Right cardiac atrium (tissue), 5 donors: ENCODE data around the gene SPECC1. TPM values are rescaled to one million over a fixed set of nuclear protein-coding genes. Genes with fewer than 3 reads are reported as not detected.
A peak's percentile ranks its signal among the peaks of the same experiment; 100 is the strongest.
"Not testable (repeated sequence)": the region's sequence is repeated elsewhere in the genome, so short reads cannot be mapped to it uniquely, and the experiment has no call there.

Experiments
- ATAC-seq, 2 donors: fragments of 200-7000 bp; cut with Tn5 transposase; one replicate each; pipeline versions ENCODE4 v1.8.0 to v1.9.1; 2020; ENCODE audit warnings: moderate library complexity in 2 of 2, mild to moderate bottlenecking in 1 of 2
- DNase-seq, 3 donors: peaks; one replicate each; pipeline ENCODE4 v3.0.0-alpha.2; 2020
- H3K27ac ChIP-seq: one replicate; pipeline ENCODE4 v1.5.1; 2013; ENCODE audit warnings: mild to moderate bottlenecking, low read length, control low read depth, moderate library complexity
- H3K27me3 ChIP-seq: one replicate; pipeline ENCODE4 v1.6.1; 2013; ENCODE audit not compliant: control insufficient read depth, insufficient read depth
- H3K4me1 ChIP-seq: one replicate; pipeline ENCODE4 v1.6.1; 2013; ENCODE audit warnings: low read length; ENCODE audit not compliant: control insufficient read depth, insufficient read depth
- H3K4me3 ChIP-seq: one replicate; pipeline ENCODE4 v1.5.1; 2013; ENCODE audit warnings: low read length, control low read depth
- H3K9me3 ChIP-seq: one replicate; pipeline ENCODE4 v1.6.1; 2013; ENCODE audit warnings: low read length; ENCODE audit not compliant: control insufficient read depth
- WGBS: extraction: QIAGEN DNeasy Blood & Tissue Kit; methylation state at CpG from one replicate; pipeline ENCODE4 v1.1.7; 2013; 5-methylcytosine and 5-hydroxymethylcytosine counted together
- intact Hi-C, 4 donors: fragments of 100-400 bp; cut with DNase I; formaldehyde crosslinking; loops; one replicate each; pipeline versions ENCODE4 v1.11.0 to v1.14.0; 2022 to 2023
- polyA plus RNA-seq: library from polyadenylated mRNA; stranded (reverse); fragments of 200-250 nt; gene quantifications from one replicate; pipeline ENCODE4 v1.2.3, GENCODE V29; 2013
- total RNA-seq, 4 donors: library from RNA; stranded (reverse); fragmentation: NEBNext Ultra II Directional; extraction: Animal tissue kit (Norgen Biotek cat#: 25700); gene quantifications; one replicate each; pipeline ENCODE4 v1.2.1, GENCODE V29; 2021
- donor health status: healthy with polysubstance abuse.
- donor health status: DM: no; HTN: yes; CAD: no.
- donor health status: DM: no; HTN: no; CAD: no.
- donor health status: DM: no; HTN: yes; CAD: no; lungs with severe emphysema.
- donor health status: DM: yes; HTN: yes; CAD: no.

SPECC1 gene
- total and polyA plus RNA-seq, 5 donors, result 3.1 to 9.7 (median 8.0) TPM

GRCh38 chr17:20302246-20302917 lies 293.2 kb downstream of the SPECC1 start:
- intact Hi-C loops, result no loop called here
- H3K4me1 ChIP-seq, result no peaks in the 10 kb centered on the region
- WGBS, result 70% methylated on average over 9 of the region's 9 CpGs
- H3K27me3 ChIP-seq, result no peaks in the 10 kb centered on the region
- no peak for ATAC-seq
- peak in 1 of 3 donors; percentile 37 for DNase-seq
- H3K27ac ChIP-seq, result no peak overlapping the region
- no peaks in the 10 kb centered on the region for H3K9me3 ChIP-seq
- no peak overlapping the region for H3K4me3 ChIP-seq

DNA sequence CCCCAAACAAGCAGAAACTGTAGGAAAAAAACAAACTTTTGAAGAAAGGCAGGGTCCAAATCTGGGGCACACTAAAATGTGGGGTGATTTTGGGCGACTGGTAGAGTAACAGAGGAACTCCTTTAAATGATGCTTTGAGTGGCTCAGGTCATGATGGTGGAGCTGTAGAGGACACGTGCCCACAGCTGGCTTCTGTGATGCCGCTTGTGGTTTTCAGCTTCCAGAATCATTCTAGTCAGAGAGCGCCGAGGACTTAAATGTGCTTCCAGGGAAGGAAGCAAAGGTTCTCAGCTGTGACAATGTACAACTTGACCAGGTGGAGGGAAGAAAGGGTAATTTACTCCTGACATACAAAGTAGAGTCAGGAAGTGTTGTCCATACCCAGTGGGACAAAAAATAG lies 295.8 kb downstream of the SPECC1 start:
- H3K4me3 ChIP-seq, result no peak overlapping the region
- DNase-seq (no peak), ATAC-seq (no peak)
- H3K4me1 ChIP-seq, result no peaks in the 10 kb centered on the region
- H3K27ac ChIP-seq, result no peak overlapping the region
- H3K9me3 ChIP-seq, result no peaks in the 10 kb centered on the region
- intact Hi-C loops, result no loop called here
- no peaks in the 10 kb centered on the region for H3K27me3 ChIP-seq
- 94% methylated on average over 5 of the region's 5 CpGs for WGBS

DNA sequence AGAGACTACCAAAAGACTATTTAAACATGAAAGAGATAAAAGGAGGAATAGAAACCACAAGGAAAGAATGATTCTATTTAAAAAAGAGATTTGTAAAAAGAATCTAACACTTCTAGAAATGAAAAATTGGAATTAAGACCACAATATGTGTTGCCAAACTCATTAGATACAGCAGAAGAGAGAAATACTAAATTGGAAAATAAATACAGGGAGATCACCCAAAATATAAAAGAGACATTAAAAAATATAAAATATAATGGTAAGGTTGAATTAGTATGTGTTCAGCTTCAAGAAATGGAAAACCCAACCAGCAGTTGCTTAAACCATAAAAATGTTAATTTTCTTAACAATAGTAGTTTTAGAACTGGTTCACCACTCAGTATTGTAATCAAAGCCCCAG lies 297.8 kb downstream of the SPECC1 start:
- intact Hi-C loops, result no loop called here
- no peaks in the 10 kb centered on the region for H3K4me1 ChIP-seq

DNA sequence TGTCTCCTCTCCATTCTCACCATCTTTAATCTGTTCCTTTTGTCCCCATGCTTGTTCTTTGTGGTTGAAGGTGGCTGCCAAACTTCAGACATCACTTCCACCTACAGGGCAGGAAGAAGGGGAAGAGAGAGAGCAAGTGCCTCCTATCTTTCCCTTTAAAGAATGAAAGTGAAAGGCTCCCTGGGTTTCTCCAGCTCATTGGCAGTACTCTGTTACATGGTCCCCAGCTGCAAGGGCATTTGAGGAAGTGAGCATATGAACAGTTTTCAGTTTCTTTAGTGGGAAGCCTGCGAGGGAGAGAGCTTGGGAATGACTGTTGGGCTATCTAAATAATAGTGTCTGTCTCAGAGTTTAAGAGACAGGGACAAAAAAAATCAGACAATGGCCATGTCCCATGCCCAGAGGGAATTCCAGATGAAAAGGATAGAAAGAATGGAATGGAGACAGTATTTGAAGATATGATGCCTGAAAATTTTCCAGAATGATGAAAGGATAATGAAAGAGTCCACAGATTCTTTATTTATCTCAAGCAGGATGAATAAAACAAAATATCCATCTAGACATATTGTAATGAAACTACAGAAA lies 298.3 kb downstream of the SPECC1 start:
- Histone ChIP-seq H3K27ac (no peak overlapping the region), H3K9me3 (no peaks in the 10 kb centered on the region), H3K4me1 (no peaks in the 10 kb centered on the region), H3K4me3 (no peak overlapping the region), H3K27me3 (no peaks in the 10 kb centered on the region)
- ATAC-seq (no peak), DNase-seq (no peak)
- intact Hi-C loops, result no loop called here
- WGBS, result 92% methylated on average over 1 of the region's 1 CpG

More for the DNA sequence above, 297.8 kb downstream of the SPECC1 start:
- no peak overlapping the region for H3K4me3 ChIP-seq
- DNase-seq, result no peak
- no peaks in the 10 kb centered on the region for H3K27me3 ChIP-seq
- H3K27ac ChIP-seq, result no peak overlapping the region
- H3K9me3 ChIP-seq, result no peaks in the 10 kb centered on the region
- ATAC-seq, result no peak

DNA sequence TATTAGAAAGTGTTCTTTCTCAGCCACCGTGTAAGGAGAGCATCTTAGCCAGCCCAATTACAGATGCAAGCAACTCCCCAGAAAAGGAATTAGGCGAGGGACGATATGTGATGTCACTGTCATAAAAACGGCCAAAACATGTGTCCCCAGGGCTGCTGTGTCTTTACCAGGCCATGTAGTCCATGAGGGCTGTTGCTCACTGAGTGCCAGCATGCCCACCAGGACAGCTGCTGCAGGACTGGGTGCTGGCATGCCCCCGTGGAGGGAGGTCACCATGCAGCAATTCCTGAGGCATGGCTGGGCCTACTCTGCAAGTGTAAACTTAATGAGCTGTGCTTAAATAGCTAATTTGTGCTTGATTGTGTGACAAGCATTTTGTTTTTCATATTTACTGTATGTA lies 301.3 kb downstream of the SPECC1 start:
- Histone ChIP-seq H3K27me3 (no peaks in the 10 kb centered on the region), H3K9me3 (no peaks in the 10 kb centered on the region), H3K4me1 (no peaks in the 10 kb centered on the region), H3K4me3 (no peak overlapping the region), H3K27ac (no peak overlapping the region)
- intact Hi-C loops, result loop anchor here in 1 of 4 donors (10.0 kb wide), 1 partner anchor 86 kb away; no protein-coding TSS in a partner anchor
- no peak for ATAC-seq
- WGBS, result 85% methylated on average over 5 of the region's 5 CpGs
- DNase-seq, result no peak

- no peaks in the 10 kb centered on the region for H3K27me3 ChIP-seq
- no peaks in the 10 kb centered on the region for H3K9me3 ChIP-seq
- no peak for ATAC-seq
- 76% methylated on average over 10 of the region's 10 CpGs for WGBS
- no peak for DNase-seq
- H3K4me3 ChIP-seq, result no peak overlapping the region
- H3K4me1 ChIP-seq, result no peaks in the 10 kb centered on the region
- intact Hi-C loops, result loop anchor here in 1 of 4 donors (10.0 kb wide), 1 partner anchor 89 kb away; no protein-coding TSS in a partner anchor
- H3K27ac ChIP-seq, result no peak overlapping the region
Measured at GRCh38 chr17:20313306-20313705, 304.1 kb downstream of the SPECC1 start.

DNA sequence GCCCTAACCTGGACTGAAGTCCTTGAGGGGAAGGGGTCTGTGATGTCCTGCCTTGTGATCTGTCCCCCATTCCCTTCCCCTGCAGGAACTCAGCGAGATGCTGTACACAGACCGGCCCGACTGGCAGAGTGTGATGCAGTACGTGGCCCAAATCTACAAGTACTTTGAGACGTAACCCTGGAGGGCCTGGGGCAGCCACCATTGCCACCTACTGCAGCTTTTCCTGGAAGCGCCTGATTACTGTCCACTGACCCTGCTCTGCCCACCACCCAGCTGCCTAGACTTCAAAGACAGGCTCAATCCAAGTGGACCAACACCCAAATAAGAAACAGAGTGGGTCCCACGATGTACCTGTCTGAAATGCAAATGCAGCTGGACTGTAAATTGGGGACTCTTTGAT lies 304.7 kb downstream of the SPECC1 start:
- H3K4me1 ChIP-seq, result no peaks in the 10 kb centered on the region
- intact Hi-C loops, result loop anchor here in 1 of 4 donors (10.0 kb wide), 1 partner anchor 89 kb away; no protein-coding TSS in a partner anchor
- WGBS, result 88% methylated on average over 7 of the region's 7 CpGs
- H3K27me3 ChIP-seq, result no peaks in the 10 kb centered on the region
- no peaks in the 10 kb centered on the region for H3K9me3 ChIP-seq
- ATAC-seq, result no peak
- no peak for DNase-seq
- no peak overlapping the region for H3K4me3 ChIP-seq
- no peak overlapping the region for H3K27ac ChIP-seq

- H3K27ac ChIP-seq, result no peak overlapping the region
- DNase-seq, result no peak
- intact Hi-C loops, result loop anchor here in 3 of 4 donors (5.0 to 10.0 kb wide), 3 partner anchors 88 to 193 kb away; no protein-coding TSS in a partner anchor
- H3K9me3 ChIP-seq, result no peaks in the 10 kb centered on the region
- WGBS, result 92% methylated on average over 8 of the region's 8 CpGs
- H3K4me3 ChIP-seq, result no peak overlapping the region
- ATAC-seq, result no peak
- no peaks in the 10 kb centered on the region for H3K4me1 ChIP-seq
- no peaks in the 10 kb centered on the region for H3K27me3 ChIP-seq
Measured at GRCh38 chr17:20314834-20315233, 305.7 kb downstream of the SPECC1 start.

DNA sequence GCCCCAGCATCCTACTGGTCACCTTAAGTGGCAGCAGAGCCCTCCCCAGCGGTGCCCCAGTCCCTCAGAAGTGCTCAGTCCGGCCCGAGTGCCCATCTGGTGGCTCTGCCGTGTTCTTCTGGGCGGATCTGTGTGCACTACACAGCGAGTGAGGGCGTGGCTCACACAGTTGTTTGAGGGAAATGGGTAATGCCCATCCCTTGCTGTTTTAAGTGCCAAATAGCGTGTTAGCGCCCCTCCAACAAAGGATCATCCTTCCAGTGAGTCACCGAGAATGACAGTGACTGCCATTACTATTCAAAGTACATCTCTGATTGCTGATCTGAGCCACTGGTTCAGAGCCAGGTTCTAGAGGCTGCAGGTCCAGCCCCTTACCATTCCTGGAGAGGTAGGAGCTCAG lies 306.2 kb downstream of the SPECC1 start:
- intact Hi-C loops, result loop anchor here in 3 of 4 donors (5.0 to 10.0 kb wide), 3 partner anchors 88 to 193 kb away; no protein-coding TSS in a partner anchor
- no peak overlapping the region for H3K4me3 ChIP-seq
- H3K27ac ChIP-seq, result no peak overlapping the region
- no peaks in the 10 kb centered on the region for H3K27me3 ChIP-seq
- no peak for ATAC-seq
- no peaks in the 10 kb centered on the region for H3K4me1 ChIP-seq
- no peaks in the 10 kb centered on the region for H3K9me3 ChIP-seq
- DNase-seq, result no peak
- 92% methylated on average over 10 of the region's 10 CpGs for WGBS

- no peaks in the 10 kb centered on the region for H3K9me3 ChIP-seq
- WGBS, result 81% methylated on average over 4 of the region's 4 CpGs
- H3K4me3 ChIP-seq, result no peak overlapping the region
- H3K4me1 ChIP-seq, result no peaks in the 10 kb centered on the region
- no peak for ATAC-seq
- H3K27ac ChIP-seq, result no peak overlapping the region
- intact Hi-C loops, result loop anchor here in 3 of 4 donors (5.0 to 10.0 kb wide), 3 partner anchors 89 to 194 kb away; no protein-coding TSS in a partner anchor
- DNase-seq, result no peak
- no peaks in the 10 kb centered on the region for H3K27me3 ChIP-seq
Measured at GRCh38 chr17:20315821-20316220, 306.7 kb downstream of the SPECC1 start.

GRCh38 chr17:20320535-20321229 lies 311.5 kb downstream of the SPECC1 start:
- ATAC-seq (peak; percentile 88 to 91), DNase-seq (peak; percentile 48 to 89 (median 87))
- intact Hi-C loops, result loop anchor here in 1 of 4 donors (2.0 kb wide), 1 partner anchor 198 kb away; no protein-coding TSS in a partner anchor
- not testable (repeated sequence) for H3K9me3 ChIP-seq, H3K27ac ChIP-seq, H3K4me1 ChIP-seq, H3K27me3 ChIP-seq
- H3K4me3 ChIP-seq, result peak overlapping the region; percentile 4
- WGBS, result 19% methylated on average over 47 of the region's 47 CpGs
